NB4 (cell line): ENCODE data around the gene ALPP.

ENCODE experiments used
- MYC ChIP-seq: IDR thresholded peaks from 2 replicates; pipeline ENCODE4 v1.6.1; 2011; ENCODE audit warnings: low read depth, low read length
- POLR2A ChIP-seq: IDR thresholded peaks from 2 replicates; pipeline ENCODE4 v1.6.1; 2011; ENCODE audit warnings: mild to moderate bottlenecking; ENCODE audit not compliant: insufficient read length; ENCODE audit errors: extremely low read depth
- TF ChIP-seq, protein P1 (sequence below): IDR thresholded peaks from 2 replicates; pipeline ENCODE4 v1.6.1; 2011; ENCODE audit warnings: low read depth, low read length
- TF ChIP-seq, protein P2 (sequence below): IDR thresholded peaks from one replicate; pipeline ENCODE4 v1.5.1; 2012; ENCODE audit warnings: low read depth, low read length

GRCh38 chr2:232389327-232389726 lies 10.8 kb downstream of the ALPP start:
- TF ChIP-seq, protein P1, sequence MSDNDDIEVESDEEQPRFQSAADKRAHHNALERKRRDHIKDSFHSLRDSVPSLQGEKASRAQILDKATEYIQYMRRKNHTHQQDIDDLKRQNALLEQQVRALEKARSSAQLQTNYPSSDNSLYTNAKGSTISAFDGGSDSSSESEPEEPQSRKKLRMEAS, result no peak
- TF ChIP-seq MYC (no peak), POLR2A (no peak)
- TF ChIP-seq, protein P2, sequence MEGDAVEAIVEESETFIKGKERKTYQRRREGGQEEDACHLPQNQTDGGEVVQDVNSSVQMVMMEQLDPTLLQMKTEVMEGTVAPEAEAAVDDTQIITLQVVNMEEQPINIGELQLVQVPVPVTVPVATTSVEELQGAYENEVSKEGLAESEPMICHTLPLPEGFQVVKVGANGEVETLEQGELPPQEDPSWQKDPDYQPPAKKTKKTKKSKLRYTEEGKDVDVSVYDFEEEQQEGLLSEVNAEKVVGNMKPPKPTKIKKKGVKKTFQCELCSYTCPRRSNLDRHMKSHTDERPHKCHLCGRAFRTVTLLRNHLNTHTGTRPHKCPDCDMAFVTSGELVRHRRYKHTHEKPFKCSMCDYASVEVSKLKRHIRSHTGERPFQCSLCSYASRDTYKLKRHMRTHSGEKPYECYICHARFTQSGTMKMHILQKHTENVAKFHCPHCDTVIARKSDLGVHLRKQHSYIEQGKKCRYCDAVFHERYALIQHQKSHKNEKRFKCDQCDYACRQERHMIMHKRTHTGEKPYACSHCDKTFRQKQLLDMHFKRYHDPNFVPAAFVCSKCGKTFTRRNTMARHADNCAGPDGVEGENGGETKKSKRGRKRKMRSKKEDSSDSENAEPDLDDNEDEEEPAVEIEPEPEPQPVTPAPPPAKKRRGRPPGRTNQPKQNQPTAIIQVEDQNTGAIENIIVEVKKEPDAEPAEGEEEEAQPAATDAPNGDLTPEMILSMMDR, result no peak
